OCI-LY1 (cell line): ENCODE results near the gene SPIRE2.

ENCODE experiments used
- CTCF ChIP-seq: fragments of 200-600 bp; sonication (generic), shearing (Covaris generic); IDR thresholded peaks from 2 replicates; pipeline ENCODE4 v1.5.1; 2017; ENCODE audit warnings: mild to moderate bottlenecking, antibody characterized with exemption, low read length, moderate library complexity, mixed read lengths
- EZH2 ChIP-seq: fragments of 200-600 bp; sonication (generic), shearing (Covaris generic); IDR thresholded peaks from 2 replicates; pipeline ENCODE4 v1.8.0; 2017; ENCODE audit warnings: borderline replicate concordance, mixed run types, mild to moderate bottlenecking, antibody characterized with exemption, low read length, moderate library complexity, mixed read lengths

GRCh38 chr16:89844739-89845339 lies 16.6 kb downstream of the SPIRE2 start:
- TF ChIP-seq CTCF: no peak
- no peak for TF ChIP-seq EZH2
